Astrocyte of the hippocampus (primary cell): ENCODE data around the gene GPD2.
"Not testable (repeated sequence)": the region's sequence is repeated elsewhere in the genome, so short reads cannot be mapped to it uniquely, and the experiment has no call there.

ENCODE experiments used
- DNase-seq: peaks from one replicate; pipeline ENCODE4 v3.0.0; 2011; ENCODE audit warnings: low read depth, low spot score

Gene GPD2

DNA sequence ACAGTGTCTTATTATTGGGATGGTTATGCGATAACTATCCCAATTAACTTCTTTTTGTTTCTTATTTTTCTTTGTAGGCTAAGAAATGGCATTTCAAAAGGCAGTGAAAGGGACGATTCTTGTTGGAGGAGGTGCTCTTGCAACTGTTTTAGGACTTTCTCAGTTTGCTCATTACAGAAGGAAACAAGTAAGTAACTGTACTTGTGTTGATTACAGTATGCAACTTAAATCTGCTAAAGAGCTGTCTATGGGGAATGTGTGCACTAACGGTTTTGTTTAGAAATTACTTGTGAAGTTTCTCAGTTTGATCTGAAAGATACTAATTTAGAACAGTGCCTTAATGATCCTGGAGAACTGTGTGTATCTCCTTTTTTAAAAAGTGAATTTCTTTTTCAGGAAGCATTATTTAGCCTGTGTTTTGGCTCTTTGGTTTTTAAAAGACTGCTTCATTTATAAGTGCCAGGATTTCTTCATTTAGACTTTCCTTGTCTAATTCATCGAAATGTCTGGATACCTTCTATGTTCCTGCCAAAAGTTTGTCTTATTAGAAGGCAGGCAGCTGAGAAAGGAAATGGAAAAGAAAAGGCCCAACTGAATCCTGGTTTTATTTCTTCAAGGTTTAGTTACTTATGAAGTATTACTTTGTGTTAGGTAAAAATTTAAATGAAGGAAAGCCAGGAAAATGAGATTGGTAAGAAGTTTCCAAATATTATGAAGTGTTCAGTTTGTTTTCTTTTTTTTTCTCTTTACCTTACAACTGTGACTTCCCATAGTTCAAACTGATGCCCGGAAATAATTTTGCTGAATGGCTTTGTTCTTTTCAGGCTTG lies 40.1 kb downstream of the GPD2 start:
- no peak for DNase-seq

DNA sequence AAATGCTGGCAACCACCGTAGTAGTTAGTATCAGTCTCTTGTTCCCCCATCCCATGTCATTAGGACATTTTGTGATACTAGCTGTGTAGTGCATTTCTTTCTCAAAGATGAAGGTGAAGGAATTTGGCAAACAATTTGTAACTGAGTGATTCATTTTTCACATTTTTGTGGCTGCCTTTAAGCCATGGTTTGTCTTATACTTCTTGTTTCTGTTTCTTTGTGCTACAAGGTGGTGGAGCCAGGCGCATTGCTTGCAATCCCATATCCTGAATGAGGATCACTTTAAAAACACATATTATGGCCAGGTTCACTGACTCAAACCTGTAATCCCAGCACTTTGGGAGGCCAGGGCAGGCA lies 40.6 kb downstream of the GPD2 start:
- DNase-seq, result peak; percentile 90

DNA sequence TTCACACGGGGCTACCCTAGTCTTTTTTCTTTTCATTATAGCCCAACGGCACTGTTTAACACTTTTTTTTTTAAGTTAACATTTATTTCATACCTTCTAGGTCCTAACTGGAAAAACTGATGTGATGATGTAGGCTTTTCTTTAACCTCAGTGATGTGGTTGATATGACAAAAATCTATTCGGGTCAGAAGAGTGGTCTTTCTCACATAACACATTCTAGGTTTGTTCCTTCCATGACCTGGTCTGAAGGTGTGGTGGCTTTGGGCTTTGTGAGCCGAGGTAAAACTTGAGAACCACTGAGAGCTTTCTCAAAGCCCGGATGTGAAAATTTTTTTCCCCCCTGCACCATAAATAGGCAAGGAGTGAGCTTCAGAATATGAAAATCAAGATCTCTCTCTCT lies 44.2 kb downstream of the GPD2 start:
- no peak for DNase-seq

DNA sequence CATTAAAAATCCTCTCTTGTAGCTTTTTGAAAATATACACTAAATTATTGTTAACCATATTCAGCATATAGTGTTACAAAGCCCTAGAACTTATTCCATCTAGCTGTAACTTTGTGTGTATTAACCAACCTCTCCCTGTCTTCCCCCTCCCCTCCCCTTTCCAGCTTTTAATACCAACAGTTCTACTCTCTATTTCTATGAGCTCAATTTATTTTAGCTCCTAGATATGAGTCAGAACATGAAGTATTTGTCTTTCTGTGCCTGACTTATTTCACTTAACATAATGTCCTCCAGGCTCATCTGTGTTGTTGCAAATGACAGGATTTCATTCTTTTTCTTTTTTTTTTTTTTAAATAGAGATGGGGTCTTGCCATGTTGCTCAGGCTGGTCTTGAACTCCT lies 45.1 kb downstream of the GPD2 start:
- DNase-seq, result no peak

DNA sequence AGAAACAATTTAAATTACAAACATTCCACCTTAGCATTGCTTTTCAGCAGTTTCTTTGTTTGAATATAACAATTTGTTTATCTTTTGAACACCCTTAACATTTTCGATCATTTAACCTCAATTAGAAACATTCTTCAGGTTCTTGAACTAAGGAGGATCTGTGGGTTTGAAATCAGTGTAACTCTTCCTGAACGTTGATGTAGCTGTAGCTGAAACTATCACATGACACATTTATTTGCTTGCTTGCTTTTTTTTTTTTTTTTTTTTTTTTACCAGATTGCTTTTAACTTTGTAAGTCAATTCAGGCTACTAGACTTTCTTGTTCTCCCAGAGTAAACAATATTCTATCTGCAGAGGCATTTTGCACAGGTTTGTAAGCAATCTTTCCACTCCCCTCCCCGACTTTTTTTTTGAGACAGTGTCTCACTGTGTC lies 47.6 kb downstream of the GPD2 start:
- peak; percentile 40 for DNase-seq

DNA sequence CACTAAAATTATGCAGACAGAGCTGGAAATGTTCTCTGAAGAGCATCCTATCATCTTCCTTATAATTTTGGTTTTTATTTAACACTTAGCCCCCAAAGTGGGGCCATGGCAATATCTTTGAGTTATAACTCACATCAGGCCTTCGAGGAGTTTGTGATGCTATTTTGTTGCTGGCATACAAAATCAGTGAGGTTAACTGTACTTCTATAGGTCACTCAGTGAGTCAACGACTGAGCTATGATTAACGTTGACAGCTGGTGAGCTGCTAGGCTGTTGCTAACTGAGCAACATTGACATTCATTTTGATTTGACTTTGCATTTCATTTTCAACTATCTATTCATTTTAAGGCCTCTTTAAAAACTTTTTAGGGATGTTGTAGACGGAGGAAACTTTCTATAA lies 50.0 kb downstream of the GPD2 start:
- DNase-seq, result no peak

DNA sequence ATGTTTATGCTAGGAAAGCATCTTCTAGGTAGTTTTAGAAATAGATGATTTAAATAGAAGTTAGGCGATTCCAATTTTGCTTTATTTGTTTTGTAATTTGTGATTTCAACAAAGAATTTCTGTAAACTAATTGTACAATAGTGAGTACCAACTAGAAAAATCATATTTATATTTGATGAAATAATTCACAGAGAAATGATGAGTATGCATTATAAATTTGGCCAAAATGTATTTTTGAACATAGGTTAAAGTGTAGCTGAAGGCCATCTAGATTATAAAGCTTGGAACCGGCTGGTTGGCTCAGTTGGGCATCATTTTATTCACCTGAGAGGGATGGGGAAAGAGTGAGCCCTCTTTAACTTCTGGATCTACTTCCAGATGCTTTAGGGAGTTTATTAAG lies 50.4 kb downstream of the GPD2 start:
- no peak for DNase-seq

DNA sequence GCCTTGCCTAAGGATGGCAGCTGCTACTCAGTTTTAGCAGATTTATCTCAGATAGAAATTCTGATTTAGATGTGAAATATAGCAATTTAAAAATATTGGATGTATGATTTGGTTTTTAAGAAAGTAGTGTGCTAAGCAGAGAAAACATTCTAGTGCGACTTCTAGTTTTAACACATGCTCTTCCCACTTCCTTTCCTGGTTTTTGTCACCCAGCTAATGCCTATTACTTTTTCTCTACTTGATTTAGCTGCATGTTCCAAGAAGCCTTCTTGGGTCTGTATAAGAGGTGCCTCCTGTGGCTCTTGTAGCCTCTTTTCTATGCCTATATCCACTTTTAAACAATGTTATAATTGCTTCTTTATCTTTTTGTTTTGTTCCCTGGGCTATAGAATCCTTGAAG lies 53.0 kb downstream of the GPD2 start:
- DNase-seq, result no peak

DNA sequence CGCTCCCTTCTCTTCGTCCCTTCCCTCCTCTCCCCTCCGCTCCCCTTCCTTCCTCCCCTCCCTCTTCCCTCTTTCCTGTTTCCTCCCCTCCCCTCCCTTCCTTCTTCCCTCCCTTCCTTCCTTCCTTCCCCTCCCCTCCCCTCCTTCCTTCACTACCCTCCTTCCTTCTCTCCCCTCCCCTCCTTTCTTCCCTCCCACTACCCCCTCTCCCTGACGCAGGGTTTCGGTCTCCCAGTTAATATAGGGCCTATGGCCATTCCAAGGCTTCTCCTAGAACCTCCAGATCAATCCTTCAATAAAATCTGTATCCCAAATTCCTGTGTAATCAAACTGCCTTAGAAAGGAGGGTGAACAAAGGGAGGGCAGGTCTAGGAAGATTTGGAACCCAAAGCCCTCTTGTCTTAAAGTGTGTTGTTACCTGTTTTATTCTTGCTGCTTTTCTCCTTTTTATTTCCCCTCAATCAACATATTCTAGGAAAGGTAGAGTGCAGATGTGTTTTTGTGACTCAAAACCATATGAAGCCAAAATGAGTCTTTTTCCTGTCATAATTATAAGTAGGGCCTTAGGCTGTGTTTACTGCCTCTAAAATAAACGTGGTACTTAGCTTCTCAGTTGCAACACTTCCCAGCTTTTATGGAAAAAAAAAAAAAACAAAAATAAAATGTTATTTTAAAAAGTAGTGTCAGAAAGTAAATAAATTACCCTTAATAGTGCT lies 53.7 kb downstream of the GPD2 start:
- no peak for DNase-seq

DNA sequence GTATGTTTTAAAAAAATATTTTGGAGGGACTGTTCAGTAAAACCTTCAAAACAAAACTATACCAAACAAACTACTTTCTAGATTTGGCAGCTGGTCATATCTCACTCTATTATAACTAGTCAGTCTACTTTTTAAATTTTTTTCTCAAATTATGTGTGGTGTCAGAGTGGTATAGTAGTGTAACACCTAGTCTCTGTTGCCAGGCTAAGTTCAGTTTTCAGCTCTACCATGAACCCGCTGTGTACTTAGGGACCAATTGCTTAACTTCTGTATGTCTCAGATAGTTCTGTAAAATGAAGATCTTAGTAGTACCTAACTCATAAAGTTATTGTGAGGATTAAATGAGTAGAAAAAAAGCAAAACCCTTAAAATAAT lies 54.3 kb downstream of the GPD2 start:
- DNase-seq, result no peak

DNA sequence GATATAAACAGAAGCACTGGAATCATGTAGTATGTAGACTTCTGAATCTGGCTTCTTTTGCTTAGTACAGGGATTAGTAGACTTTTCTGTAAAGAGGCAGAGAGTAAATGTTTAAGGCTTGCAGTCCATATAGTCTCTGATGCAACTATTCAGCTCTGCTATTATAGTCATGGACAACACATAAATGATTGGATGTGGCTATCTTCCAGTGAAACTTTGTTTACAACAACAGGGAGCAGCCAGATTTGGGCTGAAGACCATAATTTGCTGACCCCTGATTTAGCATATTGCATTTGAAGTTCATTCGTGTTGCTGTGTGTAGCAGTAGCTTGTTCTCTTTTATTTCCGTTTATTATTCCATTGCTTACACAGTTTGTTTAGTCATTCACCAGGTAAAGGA lies 55.0 kb downstream of the GPD2 start:
- DNase-seq, result no peak

DNA sequence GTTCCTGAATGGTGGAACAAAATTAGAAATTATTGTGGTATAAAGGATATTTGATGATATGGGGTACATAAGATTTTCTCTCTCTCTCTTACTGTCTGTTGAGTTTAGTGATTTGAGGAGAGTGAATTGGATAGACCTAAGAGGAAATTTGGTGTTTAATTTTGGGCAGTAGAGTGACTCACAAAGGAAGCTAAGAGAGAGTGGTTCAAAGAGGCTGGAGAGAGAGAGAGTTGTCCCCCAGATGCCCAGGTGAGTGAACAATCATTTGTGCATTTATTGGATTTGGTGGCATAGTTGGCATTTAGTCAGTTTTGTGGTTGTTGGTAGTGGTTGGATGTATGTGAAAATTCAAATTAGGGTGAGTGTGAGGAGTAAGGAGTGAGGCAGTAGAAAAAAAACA lies 56.8 kb downstream of the GPD2 start:
- no peak for DNase-seq

DNA sequence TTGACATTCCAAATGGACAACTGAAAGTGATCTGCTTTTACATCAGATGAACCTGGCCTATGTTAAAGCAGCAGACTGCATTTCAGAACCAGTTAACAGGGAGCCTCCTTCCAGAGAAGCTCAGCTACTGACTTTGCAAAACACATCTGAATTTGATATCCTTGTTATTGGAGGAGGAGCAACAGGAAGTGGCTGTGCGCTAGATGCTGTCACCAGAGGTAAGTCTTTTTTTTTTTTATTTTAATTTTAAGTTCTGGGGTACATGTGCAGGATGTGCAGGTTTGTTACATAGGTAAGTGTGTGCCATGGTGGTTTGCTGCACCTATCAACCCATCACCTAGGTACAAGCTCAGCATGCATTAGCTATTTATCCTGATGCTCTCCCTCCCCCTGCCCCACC lies 59.8 kb downstream of the GPD2 start:
- DNase-seq, result not testable (repeated sequence)

DNA sequence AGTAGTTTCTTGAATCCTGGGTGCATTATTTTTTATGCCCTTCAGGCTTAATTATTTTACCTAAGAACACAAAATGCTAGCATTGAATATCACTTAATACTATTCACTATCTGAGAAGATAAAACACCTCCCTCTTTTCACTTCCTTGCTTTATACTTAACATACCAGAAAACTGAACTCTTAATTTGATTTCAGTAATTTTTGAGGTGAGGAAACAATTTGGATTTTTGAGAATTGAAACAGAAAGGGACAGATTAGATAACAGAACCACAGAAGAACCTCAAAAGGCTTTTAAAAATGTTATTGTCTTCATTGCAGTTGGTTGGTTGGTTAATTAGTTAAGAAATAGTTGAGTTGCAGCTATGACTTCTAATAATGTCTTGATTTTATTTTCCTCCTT lies 69.5 kb downstream of the GPD2 start:
- DNase-seq, result no peak

DNA sequence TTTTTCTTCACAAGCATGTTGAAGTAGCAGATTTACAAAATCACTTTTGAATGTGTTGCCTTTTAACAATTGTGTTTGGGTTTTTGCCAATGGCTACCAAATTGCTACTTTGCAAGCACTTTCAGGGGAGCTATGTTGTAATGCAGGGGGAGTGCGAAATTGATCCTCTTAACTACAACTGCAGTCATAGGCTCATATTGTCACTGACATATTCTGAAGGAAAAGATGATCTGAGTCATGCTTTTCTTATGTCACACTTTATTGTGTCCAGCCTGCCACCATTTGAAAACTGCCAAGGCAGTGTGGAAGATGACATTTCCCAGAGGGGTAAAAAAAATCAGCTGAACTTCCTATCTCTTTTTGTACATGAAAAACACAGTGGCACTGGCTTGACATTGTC lies 74.9 kb downstream of the GPD2 start:
- no peak for DNase-seq

DNA sequence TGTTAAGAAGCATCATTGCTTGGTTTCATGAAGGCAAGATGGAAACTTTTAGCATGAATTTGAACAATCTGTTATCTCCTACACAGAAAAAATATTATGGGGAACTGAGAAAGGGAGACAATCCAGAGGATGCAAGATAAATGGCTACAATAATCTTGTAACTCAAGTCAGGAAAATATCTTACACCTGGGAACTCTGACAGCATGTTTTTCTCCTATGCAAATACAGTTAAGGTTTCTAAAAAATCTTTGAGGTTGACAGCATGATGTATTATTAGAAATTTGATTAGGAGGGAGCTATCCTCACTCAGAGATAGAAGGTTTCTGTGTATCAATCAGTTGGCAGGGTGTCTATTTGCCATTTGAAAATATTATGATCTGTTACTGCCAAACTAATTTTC lies 75.6 kb downstream of the GPD2 start:
- no peak for DNase-seq

DNA sequence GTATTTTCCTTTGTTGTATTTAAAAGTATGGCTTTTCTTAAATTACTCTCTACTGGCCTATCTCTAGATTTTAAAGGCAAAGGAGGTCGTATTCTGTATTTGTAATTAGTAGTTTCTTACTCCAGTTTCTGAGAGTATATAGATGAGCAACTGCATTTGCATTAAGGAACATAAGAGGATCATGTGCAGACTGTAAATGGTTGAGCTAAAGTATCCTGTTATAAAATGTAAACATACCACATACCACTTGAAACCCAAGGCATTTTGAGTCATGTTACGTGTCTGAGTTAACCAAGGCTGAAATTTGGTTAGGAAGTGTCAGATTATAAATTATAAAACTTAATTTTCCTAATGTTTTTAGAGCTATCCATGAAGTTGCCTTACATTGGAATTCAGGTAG lies 76.3 kb downstream of the GPD2 start:
- no peak for DNase-seq

DNA sequence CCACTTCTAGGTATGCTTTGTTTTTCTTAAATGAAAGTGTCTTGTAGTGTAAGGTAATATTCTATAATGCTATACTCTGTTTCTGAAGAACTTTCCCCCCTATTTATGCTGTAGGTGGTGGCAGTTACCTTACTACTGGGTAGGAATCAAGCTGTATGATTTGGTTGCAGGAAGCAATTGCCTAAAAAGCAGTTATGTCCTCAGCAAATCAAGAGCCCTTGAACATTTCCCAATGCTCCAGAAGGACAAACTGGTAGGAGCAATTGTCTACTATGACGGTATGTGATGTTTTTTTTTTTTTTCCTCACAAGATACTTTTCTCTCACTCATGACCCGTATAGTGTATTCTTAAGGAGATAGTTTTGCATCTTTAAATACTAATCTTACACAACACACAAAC lies 77.0 kb downstream of the GPD2 start:
- no peak for DNase-seq

DNA sequence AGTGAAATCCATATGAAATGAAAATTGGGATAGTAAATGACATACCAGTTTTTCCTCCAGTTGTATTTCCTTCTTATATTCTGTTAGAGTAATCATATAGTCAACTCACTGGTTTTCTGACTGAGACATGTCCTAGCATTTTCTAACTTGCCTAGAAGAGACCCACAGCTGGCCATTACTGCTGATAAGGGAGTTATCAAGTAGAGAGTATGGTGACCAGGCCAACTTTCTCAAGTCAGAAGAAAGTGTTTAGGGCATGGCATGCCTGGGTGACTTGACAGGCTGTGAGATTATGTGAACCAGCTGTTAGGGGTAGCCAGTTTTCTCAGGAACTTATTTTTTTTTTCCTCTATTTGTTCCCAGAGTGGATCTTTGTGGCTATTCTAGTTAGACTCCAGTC lies 81.2 kb downstream of the GPD2 start:
- DNase-seq, result no peak

DNA sequence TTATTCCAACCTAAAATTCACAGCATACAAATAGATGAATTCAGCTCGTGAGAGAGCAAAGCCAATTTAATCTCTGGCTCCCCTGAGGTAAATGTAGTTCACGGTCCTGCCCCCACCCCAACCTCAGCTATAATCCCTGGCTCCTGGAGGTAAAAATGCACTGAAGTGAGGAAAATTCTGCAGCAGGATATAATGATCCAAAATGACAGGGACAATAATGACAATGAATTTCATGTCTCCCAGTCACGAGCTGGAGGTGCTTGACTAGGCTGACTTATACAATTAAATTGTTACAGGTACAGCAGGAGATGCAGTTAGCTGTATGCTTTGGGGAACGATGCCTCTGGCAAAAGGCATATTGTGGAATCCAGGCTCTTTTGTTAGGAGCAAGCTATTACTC lies 82.0 kb downstream of the GPD2 start:
- DNase-seq, result no peak

DNA sequence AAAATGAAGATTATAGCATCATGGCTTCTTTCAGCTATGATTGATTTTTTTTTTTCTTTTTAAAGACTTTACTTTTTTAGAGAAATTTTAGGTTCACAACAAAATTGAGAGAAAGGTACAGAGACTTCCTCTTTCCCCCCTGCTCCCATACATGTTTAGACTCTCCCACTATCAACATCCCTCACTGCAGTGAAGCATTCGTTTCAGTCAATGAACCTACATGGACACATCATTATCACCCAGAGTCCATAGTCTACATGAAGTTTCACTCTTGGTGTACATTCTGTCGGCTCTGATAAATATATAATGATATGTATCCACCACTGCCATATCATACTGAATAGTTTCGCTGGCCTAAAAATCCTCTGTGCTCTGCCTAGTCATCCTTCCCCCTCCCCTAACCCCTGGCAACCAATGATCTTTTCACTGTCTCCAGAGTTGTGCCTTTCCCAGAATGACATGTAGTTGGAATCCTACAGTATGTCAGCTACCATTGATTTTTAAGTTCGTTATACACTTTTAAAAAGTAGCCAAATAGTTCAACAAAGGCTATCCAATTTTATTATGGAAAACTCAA lies 86.8 kb downstream of the GPD2 start:
- DNase-seq, result no peak

DNA sequence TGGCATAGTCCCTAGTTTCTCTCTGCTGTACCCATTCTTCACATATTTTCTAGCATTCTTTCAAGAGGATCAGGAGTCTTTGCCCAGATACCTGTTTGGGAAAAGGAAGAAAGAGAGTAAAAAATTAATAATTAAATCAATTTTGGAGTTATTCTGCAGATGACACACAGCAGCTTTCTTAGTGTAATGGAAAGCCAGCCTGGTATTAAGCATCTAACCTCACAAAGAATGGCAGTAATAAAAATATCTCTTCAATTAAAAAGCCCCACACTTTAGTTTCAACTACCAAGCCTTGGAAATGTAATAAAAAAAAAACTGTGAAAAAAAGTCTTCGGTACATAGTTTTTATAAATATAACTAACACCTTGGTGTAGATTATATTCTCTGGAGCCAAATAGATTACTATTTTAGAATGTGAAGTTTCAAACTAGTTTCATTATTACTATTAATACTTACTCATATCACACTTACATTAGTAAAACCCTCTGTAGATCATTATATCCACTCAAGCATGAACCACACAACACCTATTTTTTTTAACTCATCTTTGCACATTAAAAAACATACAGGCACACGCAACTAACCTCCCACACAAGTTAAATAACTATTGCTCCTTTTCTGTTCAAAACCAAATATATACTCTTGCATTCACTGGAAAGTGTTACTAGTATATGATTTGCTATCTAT lies 90.9 kb downstream of the GPD2 start:
- DNase-seq, result no peak

DNA sequence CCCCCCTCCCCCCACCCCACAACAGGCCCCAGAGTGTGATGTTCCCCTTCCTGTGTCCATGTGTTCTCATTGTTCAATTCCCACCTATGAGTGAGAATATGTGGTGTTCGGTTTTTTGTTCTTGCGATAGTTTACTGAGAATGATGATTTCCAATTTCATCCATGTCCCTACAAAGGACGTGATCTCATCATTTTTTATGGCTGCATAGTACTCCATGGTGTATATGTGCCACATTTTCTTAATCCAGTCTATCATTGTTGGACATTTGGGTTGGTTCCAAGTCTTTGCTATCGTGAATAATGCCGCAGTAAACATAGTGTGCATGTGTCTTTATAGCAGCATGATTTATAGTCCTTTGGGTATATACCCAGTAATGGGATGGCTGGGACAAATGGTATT lies 92.4 kb downstream of the GPD2 start:
- DNase-seq, result not testable (repeated sequence)
